GM20431 (cell line): ENCODE results near the gene MACROH2A1.

Source experiments
- in situ Hi-C: fragments of 300-500 bp; cut with MseI, MboI; formaldehyde crosslinking; loops from one replicate; pipeline ENCODE4 v1.15.0; 2020; ENCODE audit warnings: low sequenced_read_pairs; ENCODE audit not compliant: unreplicated experiment

The MACROH2A1 gene

DNA sequence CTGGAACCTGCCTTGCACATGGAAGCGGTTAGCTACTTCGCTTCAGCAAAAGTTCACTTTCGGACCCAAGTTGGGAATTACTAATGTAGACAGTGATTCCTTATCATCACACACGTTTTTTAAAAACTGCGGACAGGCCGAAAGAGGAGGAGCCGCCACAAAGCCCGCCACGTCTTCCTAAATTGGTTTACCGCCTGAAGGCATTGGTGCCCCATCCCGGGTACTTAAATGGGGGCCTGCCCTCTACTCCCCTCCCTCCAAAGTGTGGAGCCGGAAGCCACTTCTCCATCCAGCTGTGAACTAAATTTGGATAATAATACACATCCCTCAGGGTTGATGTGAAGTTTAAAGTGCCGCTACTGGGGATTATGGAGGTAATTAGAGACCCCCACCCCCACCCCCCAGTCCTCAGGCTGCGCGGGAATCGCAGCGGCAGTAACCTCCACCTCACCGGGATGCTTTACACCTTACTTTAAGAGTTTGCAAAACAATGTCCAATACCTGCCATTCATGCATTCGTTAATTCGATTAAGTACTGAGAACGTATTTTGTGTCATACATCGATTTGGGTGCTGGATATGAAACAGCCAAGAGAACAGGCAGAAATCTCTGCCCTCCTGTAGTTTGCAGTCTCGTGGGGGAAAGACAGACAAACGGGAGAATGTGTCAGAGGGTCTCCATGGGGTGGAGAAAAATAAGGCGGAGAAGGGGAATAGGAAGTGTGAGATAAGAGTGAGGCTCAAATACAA is 937 bp upstream of the MACROH2A1 start:
- in situ Hi-C loops = no loop called here

DNA sequence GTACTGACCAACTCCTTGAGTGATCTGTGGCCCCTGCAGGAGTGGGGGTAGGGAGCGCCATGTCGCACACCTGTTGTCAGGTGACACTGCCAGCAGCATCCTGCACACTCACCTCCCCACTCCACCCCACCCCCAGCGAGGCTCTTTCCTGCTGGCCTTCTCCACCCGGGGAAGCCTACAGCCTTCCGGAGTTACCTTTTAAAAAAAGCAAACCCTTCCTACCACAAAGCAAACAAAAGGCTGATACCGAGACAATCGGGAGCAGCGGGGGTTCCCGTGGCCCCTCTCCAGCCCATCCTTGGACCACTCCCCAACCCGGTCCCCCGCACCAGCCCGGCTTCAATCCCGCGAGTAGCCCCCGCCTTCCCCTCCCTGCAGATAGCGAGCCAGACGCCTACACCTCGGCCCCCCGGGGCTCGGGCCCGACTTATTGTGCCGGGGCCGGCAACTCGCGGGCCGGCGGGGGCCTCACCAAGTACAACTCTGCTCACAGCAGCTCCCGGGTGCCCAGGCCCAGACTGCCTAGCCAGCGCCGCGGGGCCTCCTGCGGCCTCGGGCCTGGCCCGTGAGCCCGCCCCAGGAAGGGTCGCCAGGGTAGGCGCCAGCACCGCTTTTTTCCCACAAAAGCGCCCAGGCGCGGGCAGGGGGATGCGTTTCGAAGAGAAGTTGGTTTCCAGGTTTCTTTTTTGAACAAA is 724 bp downstream of the MACROH2A1 start:
- in situ Hi-C loops = no loop called here

DNA sequence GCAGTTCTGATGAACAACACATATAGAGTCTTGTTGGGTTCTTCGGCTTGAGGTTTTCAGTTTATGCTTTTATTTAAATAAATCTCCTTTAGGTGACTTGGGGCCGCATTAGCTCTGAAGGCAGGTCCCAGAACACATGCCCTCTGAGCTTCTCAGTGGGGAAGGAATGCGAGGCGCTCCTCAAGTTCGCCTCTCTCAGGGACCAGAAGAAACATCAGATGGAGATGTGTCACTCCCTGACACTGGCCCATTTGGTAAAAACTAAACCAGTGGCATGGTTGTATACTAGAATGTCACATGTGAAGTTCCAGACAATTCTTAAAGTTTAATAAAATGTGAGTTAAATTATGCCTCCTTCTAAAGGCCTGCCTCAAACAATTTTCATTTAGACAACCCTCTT is 1.9 kb downstream of the MACROH2A1 start:
- in situ Hi-C loops = no loop called here

- in situ Hi-C loops = no loop called here
Measured at GRCh38 chr5:135396459-135397055, 2.5 kb downstream of the MACROH2A1 start.

- in situ Hi-C loops = no loop called here
Measured at GRCh38 chr5:135395866-135396265, 3.2 kb downstream of the MACROH2A1 start.

DNA sequence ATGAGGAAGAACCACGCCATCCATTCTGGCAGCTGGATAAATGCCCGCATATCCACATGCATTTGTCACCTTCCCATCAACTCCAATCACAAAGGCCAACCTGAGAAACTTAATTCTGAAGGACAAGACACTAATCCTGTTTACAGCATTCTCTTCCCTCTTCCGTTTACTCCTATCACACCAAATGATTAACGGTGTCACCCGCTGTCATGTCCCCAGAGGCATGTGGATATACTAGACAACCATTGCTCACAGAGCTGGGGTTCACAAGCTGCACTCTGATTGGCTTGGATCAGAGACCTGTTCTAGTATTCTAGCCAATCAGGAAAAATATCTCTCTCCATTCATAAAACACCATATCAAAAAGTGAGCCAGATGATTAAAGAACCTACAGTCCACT is 3.6 kb downstream of the MACROH2A1 start:
- in situ Hi-C loops = no loop called here

- in situ Hi-C loops = no loop called here
Measured at GRCh38 chr5:135394095-135394494, 4.9 kb downstream of the MACROH2A1 start.

DNA sequence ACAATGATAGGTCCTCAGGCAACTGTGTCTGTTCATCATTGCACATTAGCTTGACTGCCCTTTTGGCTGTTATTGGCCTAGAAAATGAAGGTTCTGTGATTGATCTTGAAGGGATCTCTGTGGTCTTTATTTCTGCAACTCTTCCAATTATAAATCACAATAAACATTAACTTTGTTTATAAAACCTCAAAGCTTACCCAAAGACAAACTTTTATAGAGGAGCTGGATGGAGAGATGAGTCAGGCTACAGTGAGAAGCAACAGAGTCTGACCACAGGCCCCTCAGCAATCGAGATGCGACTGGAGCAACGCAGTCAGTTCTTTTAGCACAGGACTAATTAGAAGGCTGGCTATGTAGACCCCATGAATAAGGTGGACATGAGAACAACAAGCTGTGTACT is 5.3 kb downstream of the MACROH2A1 start:
- in situ Hi-C loops = no loop called here

- in situ Hi-C loops = no loop called here
Measured at GRCh38 chr5:135393229-135393628, 5.8 kb downstream of the MACROH2A1 start.

DNA sequence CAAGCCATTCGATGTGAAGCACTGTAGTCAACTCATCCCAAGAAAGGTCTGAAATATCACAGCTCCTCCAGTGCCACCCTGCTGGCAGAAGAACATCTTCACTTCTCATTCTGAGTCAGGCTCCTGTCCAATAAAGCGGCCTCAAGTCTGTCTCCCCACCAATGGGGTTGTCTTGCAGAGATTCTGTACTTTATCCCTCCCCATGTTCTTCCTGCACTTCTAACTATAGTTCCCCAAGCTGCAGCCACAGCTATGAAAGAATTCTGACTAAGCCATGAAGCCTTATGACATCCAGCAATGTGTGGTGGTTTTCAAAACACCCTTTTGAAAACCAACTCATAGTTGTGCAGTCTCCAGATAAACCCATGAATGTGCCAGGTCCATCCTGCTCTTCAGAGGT is 6.8 kb downstream of the MACROH2A1 start:
- in situ Hi-C loops = no loop called here

GRCh38 chr5:135391869-135392255 is 7.2 kb downstream of the MACROH2A1 start:
- in situ Hi-C loops = no loop called here

GRCh38 chr5:135391116-135391868 is 7.7 kb downstream of the MACROH2A1 start:
- in situ Hi-C loops = no loop called here

GRCh38 chr5:135388860-135389435 is 10.1 kb downstream of the MACROH2A1 start:
- in situ Hi-C loops = no loop called here

GRCh38 chr5:135387629-135387960 is 11.4 kb downstream of the MACROH2A1 start:
- in situ Hi-C loops = no loop called here

DNA sequence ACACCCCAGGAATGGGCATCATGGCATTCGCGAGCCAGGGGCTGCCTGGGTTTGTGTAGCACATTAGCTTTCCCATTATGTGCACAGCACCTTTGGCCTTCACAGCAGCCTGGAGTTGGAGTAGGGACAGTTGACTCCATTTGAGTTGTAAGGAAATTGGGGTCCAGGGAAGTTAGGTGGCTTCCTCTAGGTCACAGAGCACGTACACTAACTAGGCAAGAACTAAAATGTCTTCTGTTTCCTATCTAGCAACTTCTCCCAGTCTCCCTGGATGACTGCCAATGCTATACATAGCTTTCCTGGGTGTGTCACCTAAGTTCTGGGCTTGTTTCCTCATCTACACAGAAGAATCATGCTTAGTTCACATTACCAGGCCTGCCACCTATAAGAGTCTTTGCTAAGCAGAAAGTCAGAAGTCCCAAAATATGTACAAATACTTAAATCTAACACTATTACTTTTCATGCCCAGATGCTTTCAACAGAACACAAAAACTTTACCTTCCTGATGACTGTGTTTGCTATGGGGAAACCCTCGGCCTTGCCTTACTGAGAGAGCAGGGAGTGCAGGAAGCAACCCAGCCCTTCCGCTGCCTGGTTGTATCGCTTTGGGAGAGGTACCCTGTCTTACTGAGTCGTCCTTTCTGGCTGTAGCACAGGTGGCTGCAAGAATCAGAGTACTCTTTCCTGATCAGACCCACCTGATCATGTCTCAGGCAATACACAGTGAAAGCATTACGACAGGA is 12.0 kb downstream of the MACROH2A1 start:
- in situ Hi-C loops = no loop called here

DNA sequence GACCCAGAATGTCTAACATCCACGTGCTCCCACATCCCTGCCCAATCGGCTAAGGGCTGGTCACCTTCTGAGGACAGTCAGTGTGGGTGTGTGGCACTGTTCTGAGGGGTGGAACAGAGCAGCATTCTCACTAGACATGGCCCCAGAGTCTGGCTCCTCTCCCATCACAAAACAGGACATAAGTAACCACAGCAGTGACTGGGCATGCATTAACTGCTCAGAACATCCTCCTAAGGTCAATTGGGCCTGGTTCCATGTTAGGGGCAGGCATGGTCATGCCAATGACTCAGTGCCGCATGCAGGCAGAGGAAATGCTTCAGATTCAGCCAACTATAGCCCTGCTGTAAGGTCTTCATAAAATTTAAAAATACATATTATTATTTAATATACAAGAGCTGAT is 12.9 kb downstream of the MACROH2A1 start:
- in situ Hi-C loops = no loop called here

GRCh38 chr5:135385576-135385975 is 13.5 kb downstream of the MACROH2A1 start:
- in situ Hi-C loops = no loop called here

GRCh38 chr5:135384898-135385297 is 14.1 kb downstream of the MACROH2A1 start:
- in situ Hi-C loops = no loop called here

DNA sequence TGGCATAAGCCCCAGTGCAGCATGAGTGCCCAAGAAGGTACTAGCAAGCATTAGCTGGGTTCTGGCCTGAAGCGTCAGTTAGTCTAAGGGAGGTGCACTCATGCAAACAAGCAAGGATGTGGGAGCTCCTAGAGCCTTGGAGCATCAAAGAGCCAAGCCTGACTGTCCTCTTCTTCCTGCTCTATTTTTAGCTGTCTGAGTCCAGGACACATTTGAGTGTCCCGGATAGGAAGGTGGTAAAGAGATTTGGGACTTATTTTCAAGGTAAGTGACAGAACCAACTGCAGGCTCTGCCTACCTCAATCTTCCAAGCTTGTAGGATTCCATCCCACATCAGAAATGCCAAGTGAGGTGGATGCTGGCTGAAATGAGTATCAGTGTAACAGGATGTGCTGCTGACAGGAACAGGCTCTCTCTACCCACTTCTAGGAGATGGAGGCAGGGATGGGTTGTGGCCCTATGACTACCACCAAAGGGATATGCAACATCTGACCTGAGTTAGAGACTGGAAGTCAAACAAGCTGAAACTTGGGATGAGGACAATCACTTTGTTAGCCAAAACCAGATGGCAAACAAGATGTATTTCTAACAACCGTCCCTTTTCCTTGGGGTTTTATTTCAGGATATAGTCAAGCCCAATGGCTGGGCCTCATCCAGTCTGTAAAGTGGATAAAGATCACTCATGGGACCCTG is 15.1 kb downstream of the MACROH2A1 start:
- in situ Hi-C loops = no loop called here
